Sigmoid colon (tissue), 4 donors: Measurements from ENCODE around the gene DMBT1.

Experiments
- POLR2A ChIP-seq, 2 donors: fragments of 450-650 bp; IDR thresholded peaks; one replicate each; pipeline ENCODE4 v1.6.1; 2016; ENCODE audit warnings: antibody characterized with exemption in 2 of 2, mild to moderate bottlenecking in 2 of 2, moderate library complexity in 2 of 2
- POLR2AphosphoS5 ChIP-seq, 4 donors: sonication (generic); formaldehyde crosslinking; IDR thresholded peaks; one replicate each; pipeline ENCODE4 v1.6.1; 2017; ENCODE audit warnings: antibody characterized with exemption in 4 of 4
- TF ChIP-seq, protein P1 (sequence below), 4 experiments: fragments of 450-650 bp in 3 of 4; fragments of 200-600 bp in 1 of 4; IDR thresholded peaks; one replicate each; pipeline ENCODE4 v1.5.1; 2016 to 2019; ENCODE audit warnings: antibody characterized with exemption in 4 of 4, mild to moderate bottlenecking in 3 of 4, moderate library complexity in 2 of 4

DNA sequence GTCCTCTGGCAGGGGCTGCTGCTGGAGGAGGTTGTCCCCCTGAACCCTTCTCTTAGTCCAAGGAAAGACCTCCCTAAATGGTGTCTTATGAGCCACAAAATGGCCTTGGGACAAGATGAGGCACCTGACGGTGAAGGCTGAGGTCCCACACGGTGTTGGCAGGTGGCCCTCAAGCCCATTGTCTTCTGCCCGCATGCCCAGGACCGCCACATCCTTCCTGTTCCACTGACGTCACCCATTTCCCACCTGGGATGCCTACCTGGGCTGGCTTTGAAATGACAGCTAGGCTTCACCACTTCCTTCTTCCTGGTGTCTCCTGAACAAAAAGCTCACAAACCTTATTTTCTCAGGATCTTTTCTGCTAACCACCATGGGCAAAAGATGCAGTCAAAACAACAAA is 2.1 kb upstream of the DMBT1 start:
- TF ChIP-seq POLR2AphosphoS5 (IDR thresholded peaks at IDR 0.05) (no peak), POLR2A (IDR thresholded peaks at IDR 0.05) (no peak)
- TF ChIP-seq, protein P1, sequence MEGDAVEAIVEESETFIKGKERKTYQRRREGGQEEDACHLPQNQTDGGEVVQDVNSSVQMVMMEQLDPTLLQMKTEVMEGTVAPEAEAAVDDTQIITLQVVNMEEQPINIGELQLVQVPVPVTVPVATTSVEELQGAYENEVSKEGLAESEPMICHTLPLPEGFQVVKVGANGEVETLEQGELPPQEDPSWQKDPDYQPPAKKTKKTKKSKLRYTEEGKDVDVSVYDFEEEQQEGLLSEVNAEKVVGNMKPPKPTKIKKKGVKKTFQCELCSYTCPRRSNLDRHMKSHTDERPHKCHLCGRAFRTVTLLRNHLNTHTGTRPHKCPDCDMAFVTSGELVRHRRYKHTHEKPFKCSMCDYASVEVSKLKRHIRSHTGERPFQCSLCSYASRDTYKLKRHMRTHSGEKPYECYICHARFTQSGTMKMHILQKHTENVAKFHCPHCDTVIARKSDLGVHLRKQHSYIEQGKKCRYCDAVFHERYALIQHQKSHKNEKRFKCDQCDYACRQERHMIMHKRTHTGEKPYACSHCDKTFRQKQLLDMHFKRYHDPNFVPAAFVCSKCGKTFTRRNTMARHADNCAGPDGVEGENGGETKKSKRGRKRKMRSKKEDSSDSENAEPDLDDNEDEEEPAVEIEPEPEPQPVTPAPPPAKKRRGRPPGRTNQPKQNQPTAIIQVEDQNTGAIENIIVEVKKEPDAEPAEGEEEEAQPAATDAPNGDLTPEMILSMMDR (IDR thresholded peaks at IDR 0.05): no peak
